Skeletal muscle tissue (tissue), 4 donors: ENCODE measurements around the gene CEP68. TPM values are rescaled to one million over a fixed set of nuclear protein-coding genes. Genes with fewer than 3 reads are reported as not detected.
"Not testable (repeated sequence)": the region's sequence is repeated elsewhere in the genome, so short reads cannot be mapped to it uniquely, and the experiment has no call there.

Source experiments
- H3K27ac ChIP-seq: one replicate; pipeline ENCODE4 v1.7.0; 2013; ENCODE audit warnings: mild to moderate bottlenecking, low read depth, low read length, inconsistent platforms
- H3K27me3 ChIP-seq, 3 donors: one replicate each; pipeline ENCODE4 v1.7.0; 2013; ENCODE audit warnings: low read length in 3 of 3; ENCODE audit not compliant: control insufficient read depth in 3 of 3, insufficient read depth in 3 of 3
- H3K36me3 ChIP-seq, 3 donors: one replicate each; pipeline ENCODE4 v1.7.0; 2013; ENCODE audit warnings: low read length in 3 of 3; ENCODE audit not compliant: control insufficient read depth in 3 of 3, insufficient read depth in 3 of 3
- H3K4me1 ChIP-seq, 3 donors: one replicate each; pipeline ENCODE4 v1.7.0; 2013; ENCODE audit warnings: low read length in 3 of 3, mild to moderate bottlenecking in 3 of 3; ENCODE audit not compliant: control insufficient read depth in 3 of 3, insufficient read depth in 3 of 3
- H3K4me3 ChIP-seq, 3 donors: one replicate each; pipeline ENCODE4 v1.7.0; 2013; ENCODE audit warnings: low read length in 3 of 3
- H3K9ac ChIP-seq, 3 donors: one replicate each; pipeline ENCODE4 v1.7.0; 2013; ENCODE audit warnings: low read length in 3 of 3, mild to moderate bottlenecking in 3 of 3, moderate library complexity in 2 of 3, low read depth in 1 of 3
- H3K9me3 ChIP-seq, 3 donors: one replicate each; pipeline ENCODE4 v1.7.0; 2013; ENCODE audit warnings: low read length in 3 of 3; ENCODE audit not compliant: control insufficient read depth in 3 of 3
- total RNA-seq: library from RNA; depleted of rRNA; stranded (reverse); fragments of >200 nt; gene quantifications from one replicate; pipeline ENCODE4 v1.2.3, GENCODE V29; 2014
- donor health status: Osteomylitis.

The CEP68 gene
- total RNA-seq: 27.1 TPM

- H3K9ac ChIP-seq: peak within 1 kb of the TSS; percentile 84 to 91 (median 84)
- H3K4me1 ChIP-seq: peaks cover 42 to 52% (median 42%) of the 10 kb centered on the region in 3 donors
- no peaks in the 10 kb centered on the region for H3K9me3 ChIP-seq
- peak within 1 kb of the TSS; percentile 85 to 88 (median 86) for H3K4me3 ChIP-seq
- no peaks in the 10 kb centered on the region for H3K36me3 ChIP-seq
- H3K27ac ChIP-seq: peak within 1 kb of the TSS; percentile 93
- H3K27me3 ChIP-seq: no peaks in the 10 kb centered on the region
Measured at GRCh38 chr2:65056215-65057053, at the start of gene CEP68. TSS of gene CEP68 (plus strand) at chr2:65056416. CDS start at chr2:65069445, 13,029 bp downstream.

- no peaks in the 10 kb centered on the region for H3K4me1 ChIP-seq
- H3K4me3 ChIP-seq: no peak overlapping the region
- H3K27me3 ChIP-seq: no peaks in the 10 kb centered on the region
- H3K9ac ChIP-seq: no peak overlapping the region
- no peak overlapping the region for H3K27ac ChIP-seq
- H3K36me3 ChIP-seq: peaks cover 21 to 45% (median 31%) of the 10 kb centered on the region in 3 donors
- H3K9me3 ChIP-seq: no peaks in the 10 kb centered on the region
Measured at GRCh38 chr2:65013776-65014175, 42.4 kb upstream of the CEP68 start.

GRCh38 chr2:65015731-65016130, 40.5 kb upstream of the CEP68 start:
- no peak overlapping the region for H3K4me3 ChIP-seq
- peaks cover 31 to 56% (median 41%) of the 10 kb centered on the region in 3 donors for H3K36me3 ChIP-seq

GRCh38 chr2:65016789-65017188, 39.4 kb upstream of the CEP68 start:
- H3K27me3 ChIP-seq: no peaks in the 10 kb centered on the region
- H3K9ac ChIP-seq: no peak overlapping the region
- H3K4me1 ChIP-seq: peaks cover 4 to 9% (median 5%) of the 10 kb centered on the region in 3 donors
- H3K27ac ChIP-seq: no peak overlapping the region
- H3K9me3 ChIP-seq: no peaks in the 10 kb centered on the region
- no peak overlapping the region for H3K4me3 ChIP-seq
- H3K36me3 ChIP-seq: peaks cover 39 to 57% (median 46%) of the 10 kb centered on the region in 3 donors

More at GRCh38 chr2:65015731-65016130, 40.5 kb upstream of the CEP68 start:
- no peaks in the 10 kb centered on the region for H3K9me3 ChIP-seq
- no peaks in the 10 kb centered on the region for H3K4me1 ChIP-seq
- H3K27me3 ChIP-seq: no peaks in the 10 kb centered on the region
- H3K9ac ChIP-seq: no peak overlapping the region
- H3K27ac ChIP-seq: no peak overlapping the region

GRCh38 chr2:65017335-65017734, 38.9 kb upstream of the CEP68 start:
- Histone ChIP-seq H3K27ac (no peak overlapping the region), H3K9ac (no peak overlapping the region), H3K36me3 (peaks cover 39 to 57% (median 46%) of the 10 kb centered on the region in 3 donors), H3K27me3 (no peaks in the 10 kb centered on the region), H3K9me3 (no peaks in the 10 kb centered on the region), H3K4me3 (no peak overlapping the region), H3K4me1 (peaks cover 4 to 9% (median 5%) of the 10 kb centered on the region in 3 donors)

- peaks cover 4 to 9% (median 5%) of the 10 kb centered on the region in 3 donors for H3K4me1 ChIP-seq
- no peaks in the 10 kb centered on the region for H3K27me3 ChIP-seq
- peaks cover 43 to 57% (median 46%) of the 10 kb centered on the region in 3 donors for H3K36me3 ChIP-seq
- H3K4me3 ChIP-seq: no peak overlapping the region
- H3K9ac ChIP-seq: no peak overlapping the region
- no peaks in the 10 kb centered on the region for H3K9me3 ChIP-seq
- H3K27ac ChIP-seq: peak overlapping the region; percentile 31
Measured at GRCh38 chr2:65018141-65018582, 38.1 kb upstream of the CEP68 start.

- H3K9ac ChIP-seq: no peak overlapping the region
- H3K4me1 ChIP-seq: peaks cover 4 to 9% (median 5%) of the 10 kb centered on the region in 3 donors
- no peaks in the 10 kb centered on the region for H3K27me3 ChIP-seq
- H3K4me3 ChIP-seq: no peak overlapping the region
- H3K9me3 ChIP-seq: no peaks in the 10 kb centered on the region
- H3K27ac ChIP-seq: peak overlapping the region; percentile 31
- peaks cover 43 to 55% (median 46%) of the 10 kb centered on the region in 3 donors for H3K36me3 ChIP-seq
Measured at GRCh38 chr2:65019010-65019409, 37.2 kb upstream of the CEP68 start.

GRCh38 chr2:65019675-65020195, 36.5 kb upstream of the CEP68 start:
- Histone ChIP-seq H3K4me1 (peaks cover 4 to 9% (median 5%) of the 10 kb centered on the region in 3 donors), H3K9ac (no peak overlapping the region), H3K27me3 (no peaks in the 10 kb centered on the region), H3K36me3 (peaks cover 43 to 52% (median 46%) of the 10 kb centered on the region in 3 donors), H3K4me3 (no peak overlapping the region), H3K9me3 (no peaks in the 10 kb centered on the region), H3K27ac (no peak overlapping the region)

- H3K9me3 ChIP-seq, H3K27ac ChIP-seq, H3K4me3 ChIP-seq, H3K27me3 ChIP-seq, H3K4me1 ChIP-seq, H3K9ac ChIP-seq: not testable (repeated sequence)
- H3K36me3 ChIP-seq: peaks cover 43 to 49% (median 46%) of the 10 kb centered on the region in 3 donors
Measured at GRCh38 chr2:65020251-65020650, 36.0 kb upstream of the CEP68 start.
